Measurements from ENCODE around the gene CALD1.

The CALD1 gene

DNA sequence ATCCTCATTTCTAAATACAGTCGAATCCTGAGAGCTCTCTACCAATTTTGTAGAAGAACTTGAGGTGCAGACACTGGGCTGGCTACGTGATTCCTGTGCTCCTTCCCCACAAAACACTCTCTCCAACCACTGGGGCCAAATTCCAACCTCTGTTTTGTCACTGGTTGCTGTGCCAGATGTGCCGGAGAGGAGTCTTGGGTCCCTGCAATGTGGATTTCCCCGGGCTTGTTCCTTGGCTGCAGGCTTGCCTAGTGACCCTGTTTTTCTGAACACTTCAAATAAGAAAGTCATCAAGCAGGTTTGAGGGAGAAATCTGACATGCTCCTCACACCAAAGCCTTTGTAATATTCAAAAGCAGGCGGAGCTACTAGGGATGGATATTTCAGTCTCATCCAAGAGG is 162.5 kb downstream of the CALD1 start:
- no peaks in the 10 kb centered on the region for H3K4me1 ChIP-seq (ENCODE audit: control insufficient read depth, insufficient read depth, low read length)
- peaks cover 0 to under 1% of the 10 kb centered on the region in 2 experiments; a peak in 1 of 3 replicates for H3K36me3 ChIP-seq (ENCODE audit: control insufficient read depth in 2 of 2, insufficient read depth in 1 of 2, low read length in 2 of 2)
- TF ChIP-seq, protein P1, sequence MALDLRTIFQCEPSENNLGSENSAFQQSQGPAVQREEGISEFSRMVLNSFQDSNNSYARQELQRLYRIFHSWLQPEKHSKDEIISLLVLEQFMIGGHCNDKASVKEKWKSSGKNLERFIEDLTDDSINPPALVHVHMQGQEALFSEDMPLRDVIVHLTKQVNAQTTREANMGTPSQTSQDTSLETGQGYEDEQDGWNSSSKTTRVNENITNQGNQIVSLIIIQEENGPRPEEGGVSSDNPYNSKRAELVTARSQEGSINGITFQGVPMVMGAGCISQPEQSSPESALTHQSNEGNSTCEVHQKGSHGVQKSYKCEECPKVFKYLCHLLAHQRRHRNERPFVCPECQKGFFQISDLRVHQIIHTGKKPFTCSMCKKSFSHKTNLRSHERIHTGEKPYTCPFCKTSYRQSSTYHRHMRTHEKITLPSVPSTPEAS (tag by site-specific recombination; IDR thresholded peaks at IDR 0.05), result no peak
- TF ChIP-seq, protein P2, sequence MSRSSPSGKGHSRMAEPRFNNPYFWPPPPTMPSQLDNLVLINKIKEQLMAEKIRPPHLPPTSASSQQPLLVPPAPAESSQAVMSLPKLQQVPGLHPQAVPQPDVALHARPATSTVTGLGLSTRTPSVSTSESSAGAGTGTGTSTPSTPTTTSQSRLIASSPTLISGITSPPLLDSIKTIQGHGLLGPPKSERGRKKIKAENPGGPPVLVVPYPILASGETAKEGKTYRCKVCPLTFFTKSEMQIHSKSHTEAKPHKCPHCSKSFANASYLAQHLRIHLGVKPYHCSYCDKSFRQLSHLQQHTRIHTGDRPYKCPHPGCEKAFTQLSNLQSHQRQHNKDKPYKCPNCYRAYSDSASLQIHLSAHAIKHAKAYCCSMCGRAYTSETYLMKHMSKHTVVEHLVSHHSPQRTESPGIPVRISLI (tag by site-specific recombination; IDR thresholded peaks at IDR 0.05), result no peak
- no peak for TF ChIP-seq ZNF626 (tag by site-specific recombination; IDR thresholded peaks at IDR 0.05)
- H3K27ac ChIP-seq (ENCODE audit: extremely low read depth, low read depth, low read length), result no peak overlapping the region
- H3K4me3 ChIP-seq (ENCODE audit: low read depth, low read length), result no peak overlapping the region
- H3K9me3 ChIP-seq (ENCODE audit: control insufficient read depth, insufficient read depth, low read depth, low read length), result no peaks in the 10 kb centered on the region
- ChIA-PET POLR2A (no interaction called here), CTCF (interaction anchor here (0.8 to 4.0 kb wide), 5 partner anchors 55 to 289 kb away, joined by 3 to 36 read pairs (median 7); no protein-coding TSS in a partner anchor)

GRCh38 chr7:134942690-134943466 is 163.4 kb downstream of the CALD1 start:
- TF ChIP-seq ZNF677 (tag by site-specific recombination; IDR thresholded peaks at IDR 0.05) (no peak), ZNF175 (tag by site-specific recombination; IDR thresholded peaks at IDR 0.05) (no peak), ZNF19 (tag by site-specific recombination; IDR thresholded peaks at IDR 0.05; ENCODE audit: low read depth) (no peak), KLF16 (tag by site-specific recombination; IDR thresholded peaks at IDR 0.05) (no peak), MYNN (tag by site-specific recombination; IDR thresholded peaks at IDR 0.05; ENCODE audit: borderline replicate concordance) (no peak), OSR2 (tag by site-specific recombination; IDR thresholded peaks at IDR 0.05) (no peak), ZNF610 (tag by site-specific recombination; IDR thresholded peaks at IDR 0.05; ENCODE audit: borderline replicate concordance) (no peak), EGR2 (tag by site-specific recombination; IDR thresholded peaks at IDR 0.05; ENCODE audit: low read depth) (no peak), ZNF423 (tag by site-specific recombination; IDR thresholded peaks at IDR 0.05) (no peak), ZNF561 (tag by site-specific recombination; IDR thresholded peaks at IDR 0.05; ENCODE audit: borderline replicate concordance) (no peak), ZNF600 (tag by site-specific recombination; IDR thresholded peaks at IDR 0.05) (no peak), ZNF664 (tag by site-specific recombination; IDR thresholded peaks at IDR 0.05) (no peak), SP2 (tag by site-specific recombination; IDR thresholded peaks at IDR 0.05) (no peak), ZNF214 (tag by site-specific recombination; IDR thresholded peaks at IDR 0.05; ENCODE audit: borderline replicate concordance) (no peak), HOXA7 (CRISPR knock-in tag; IDR thresholded peaks at IDR 0.05; ENCODE audit: borderline replicate concordance) (no peak)
- TF ChIP-seq, protein P3, sequence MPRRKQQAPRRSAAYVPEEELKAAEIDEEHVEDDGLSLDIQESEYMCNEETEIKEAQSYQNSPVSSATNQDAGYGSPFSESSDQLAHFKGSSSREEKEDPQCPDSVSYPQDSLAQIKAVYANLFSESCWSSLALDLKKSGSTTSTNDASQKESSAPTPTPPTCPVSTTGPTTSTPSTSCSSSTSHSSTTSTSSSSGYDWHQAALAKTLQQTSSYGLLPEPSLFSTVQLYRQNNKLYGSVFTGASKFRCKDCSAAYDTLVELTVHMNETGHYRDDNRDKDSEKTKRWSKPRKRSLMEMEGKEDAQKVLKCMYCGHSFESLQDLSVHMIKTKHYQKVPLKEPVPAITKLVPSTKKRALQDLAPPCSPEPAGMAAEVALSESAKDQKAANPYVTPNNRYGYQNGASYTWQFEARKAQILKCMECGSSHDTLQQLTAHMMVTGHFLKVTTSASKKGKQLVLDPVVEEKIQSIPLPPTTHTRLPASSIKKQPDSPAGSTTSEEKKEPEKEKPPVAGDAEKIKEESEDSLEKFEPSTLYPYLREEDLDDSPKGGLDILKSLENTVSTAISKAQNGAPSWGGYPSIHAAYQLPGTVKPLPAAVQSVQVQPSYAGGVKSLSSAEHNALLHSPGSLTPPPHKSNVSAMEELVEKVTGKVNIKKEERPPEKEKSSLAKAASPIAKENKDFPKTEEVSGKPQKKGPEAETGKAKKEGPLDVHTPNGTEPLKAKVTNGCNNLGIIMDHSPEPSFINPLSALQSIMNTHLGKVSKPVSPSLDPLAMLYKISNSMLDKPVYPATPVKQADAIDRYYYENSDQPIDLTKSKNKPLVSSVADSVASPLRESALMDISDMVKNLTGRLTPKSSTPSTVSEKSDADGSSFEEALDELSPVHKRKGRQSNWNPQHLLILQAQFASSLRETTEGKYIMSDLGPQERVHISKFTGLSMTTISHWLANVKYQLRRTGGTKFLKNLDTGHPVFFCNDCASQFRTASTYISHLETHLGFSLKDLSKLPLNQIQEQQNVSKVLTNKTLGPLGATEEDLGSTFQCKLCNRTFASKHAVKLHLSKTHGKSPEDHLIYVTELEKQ (tag by site-specific recombination; IDR thresholded peaks at IDR 0.05; ENCODE audit: borderline replicate concordance), result no peak
- TF ChIP-seq, protein P4, sequence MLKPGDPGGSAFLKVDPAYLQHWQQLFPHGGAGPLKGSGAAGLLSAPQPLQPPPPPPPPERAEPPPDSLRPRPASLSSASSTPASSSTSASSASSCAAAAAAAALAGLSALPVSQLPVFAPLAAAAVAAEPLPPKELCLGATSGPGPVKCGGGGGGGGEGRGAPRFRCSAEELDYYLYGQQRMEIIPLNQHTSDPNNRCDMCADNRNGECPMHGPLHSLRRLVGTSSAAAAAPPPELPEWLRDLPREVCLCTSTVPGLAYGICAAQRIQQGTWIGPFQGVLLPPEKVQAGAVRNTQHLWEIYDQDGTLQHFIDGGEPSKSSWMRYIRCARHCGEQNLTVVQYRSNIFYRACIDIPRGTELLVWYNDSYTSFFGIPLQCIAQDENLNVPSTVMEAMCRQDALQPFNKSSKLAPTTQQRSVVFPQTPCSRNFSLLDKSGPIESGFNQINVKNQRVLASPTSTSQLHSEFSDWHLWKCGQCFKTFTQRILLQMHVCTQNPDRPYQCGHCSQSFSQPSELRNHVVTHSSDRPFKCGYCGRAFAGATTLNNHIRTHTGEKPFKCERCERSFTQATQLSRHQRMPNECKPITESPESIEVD (tag by site-specific recombination; IDR thresholded peaks at IDR 0.05), result no peak
- ChIA-PET CTCF (interaction anchor here (0.6 to 4.0 kb wide), 9 partner anchors 52 to 310 kb away, joined by 3 to 36 read pairs (median 6); no protein-coding TSS in a partner anchor), POLR2A (no interaction called here)
- Histone ChIP-seq H3K27ac (ENCODE audit: extremely low read depth, low read depth, low read length) (no peak overlapping the region), H3K9me3 (ENCODE audit: control insufficient read depth, insufficient read depth, low read depth, low read length) (no peaks in the 10 kb centered on the region), H3K4me1 (ENCODE audit: control insufficient read depth, insufficient read depth, low read length) (no peaks in the 10 kb centered on the region), H3K36me3 (ENCODE audit: control insufficient read depth in 2 of 2, insufficient read depth in 1 of 2, low read length in 2 of 2) (peaks cover 0 to 7% of the 10 kb centered on the region in 2 experiments; a peak in 1 of 3 replicates), H3K4me3 (ENCODE audit: low read depth, low read length) (no peak overlapping the region)

Data from HEK293 (cell line).